ENCODE results near the gene ANGPTL5. TPM values are rescaled to one million over a fixed set of nuclear protein-coding genes. Genes with fewer than 3 reads are reported as not detected.

Gene ANGPTL5
- total RNA-seq, 1 donor from 2014 or later, result not detected

- no peak for TF ChIP-seq CTCF (IDR thresholded peaks at IDR 0.05; ENCODE audit: insufficient read depth, low read length, poor library complexity, severe bottlenecking)
- no peak for DNase-seq (ENCODE audit: low read depth)
- Histone ChIP-seq H3K27me3 (ENCODE audit: control insufficient read depth, insufficient read depth, low read length) (no peaks in the 10 kb centered on the region), H3K4me3 (ENCODE audit: low read depth, low read length) (no peak overlapping the region), H3K36me3 (ENCODE audit: control insufficient read depth, insufficient read depth, low read length) (no peaks in the 10 kb centered on the region)
These were observed 29.1 kb upstream of the ANGPTL5 start for GRCh38 chr11:101945448-101945847.

DNA sequence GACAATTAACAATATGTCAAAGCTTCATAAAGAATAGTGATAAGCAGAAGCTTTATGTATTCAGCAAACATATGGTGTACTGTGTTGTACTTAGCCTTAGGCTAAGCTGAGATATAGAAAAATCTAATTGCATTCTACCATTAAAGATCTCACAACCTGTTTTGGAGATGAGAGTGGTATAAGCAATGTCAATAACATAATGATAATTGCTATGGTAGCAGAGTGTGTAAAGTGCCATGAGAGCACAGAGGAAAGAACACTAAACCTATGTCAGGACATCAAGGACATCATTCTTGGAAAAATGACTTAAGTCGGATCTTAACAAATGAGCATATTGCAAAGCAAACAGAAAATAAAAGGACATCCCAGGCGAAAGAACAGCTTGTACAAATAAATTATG lies 28.6 kb upstream of the ANGPTL5 start:
- TF ChIP-seq CTCF (IDR thresholded peaks at IDR 0.05; ENCODE audit: insufficient read depth, low read length, poor library complexity, severe bottlenecking), result no peak
- H3K36me3 ChIP-seq (ENCODE audit: control insufficient read depth, insufficient read depth, low read length), result no peaks in the 10 kb centered on the region
- DNase-seq (ENCODE audit: low read depth), result no peak
- H3K27me3 ChIP-seq (ENCODE audit: control insufficient read depth, insufficient read depth, low read length), result no peaks in the 10 kb centered on the region
- no peak overlapping the region for H3K4me3 ChIP-seq (ENCODE audit: low read depth, low read length)

GRCh38 chr11:101940901-101941520 lies 24.7 kb upstream of the ANGPTL5 start:
- Histone ChIP-seq H3K4me3 (ENCODE audit: low read depth, low read length) (no peak overlapping the region), H3K27me3 (ENCODE audit: control insufficient read depth, insufficient read depth, low read length) (no peaks in the 10 kb centered on the region), H3K36me3 (ENCODE audit: control insufficient read depth, insufficient read depth, low read length) (no peaks in the 10 kb centered on the region)
- DNase-seq (ENCODE audit: low read depth), result no peak
- TF ChIP-seq CTCF (IDR thresholded peaks at IDR 0.05; ENCODE audit: insufficient read depth, low read length, poor library complexity, severe bottlenecking), result no peak

- no peaks in the 10 kb centered on the region for H3K27me3 ChIP-seq (ENCODE audit: control insufficient read depth, insufficient read depth, low read length)
- TF ChIP-seq CTCF (IDR thresholded peaks at IDR 0.05; ENCODE audit: insufficient read depth, low read length, poor library complexity, severe bottlenecking), result no peak
- DNase-seq (ENCODE audit: low read depth), result no peak
- no peak overlapping the region for H3K4me3 ChIP-seq (ENCODE audit: low read depth, low read length)
- no peaks in the 10 kb centered on the region for H3K36me3 ChIP-seq (ENCODE audit: control insufficient read depth, insufficient read depth, low read length)
These were observed 15.4 kb upstream of the ANGPTL5 start for GRCh38 chr11:101931692-101932091.

DNA sequence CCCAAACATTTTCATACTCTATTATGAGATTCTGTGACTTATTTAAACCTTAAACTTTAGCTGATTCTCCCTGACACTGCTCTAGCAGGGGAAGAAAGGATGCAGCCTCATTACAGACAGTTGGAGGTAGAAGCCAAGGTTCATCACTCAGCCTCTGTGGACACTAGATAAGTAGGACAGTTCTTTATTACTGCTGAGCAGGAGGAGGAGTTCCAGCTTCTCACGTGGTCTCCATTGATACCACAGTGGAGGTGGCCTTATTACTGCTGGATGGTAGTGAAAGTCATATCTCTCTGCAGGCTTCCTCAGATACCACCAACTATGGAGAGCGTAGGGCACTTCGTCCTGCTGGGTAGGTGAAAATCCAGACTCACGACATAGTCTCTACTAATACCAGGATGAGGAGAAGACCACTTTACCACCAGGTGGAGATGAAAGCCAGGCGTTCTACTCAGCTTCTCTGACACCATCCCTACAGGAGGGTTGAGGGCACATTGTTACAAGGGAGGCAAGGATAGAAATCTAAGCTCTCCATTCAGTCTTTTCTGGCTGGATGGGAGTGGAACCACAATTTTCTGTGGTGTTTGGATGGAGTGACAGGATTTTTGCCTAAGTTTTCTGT lies 13.1 kb upstream of the ANGPTL5 start:
- H3K4me3 ChIP-seq (ENCODE audit: low read depth, low read length), result no peak overlapping the region
- TF ChIP-seq CTCF (IDR thresholded peaks at IDR 0.05; ENCODE audit: insufficient read depth, low read length, poor library complexity, severe bottlenecking), result no peak
- H3K36me3 ChIP-seq (ENCODE audit: control insufficient read depth, insufficient read depth, low read length), result no peaks in the 10 kb centered on the region
- DNase-seq (ENCODE audit: low read depth), result no peak
- no peaks in the 10 kb centered on the region for H3K27me3 ChIP-seq (ENCODE audit: control insufficient read depth, insufficient read depth, low read length)

DNA sequence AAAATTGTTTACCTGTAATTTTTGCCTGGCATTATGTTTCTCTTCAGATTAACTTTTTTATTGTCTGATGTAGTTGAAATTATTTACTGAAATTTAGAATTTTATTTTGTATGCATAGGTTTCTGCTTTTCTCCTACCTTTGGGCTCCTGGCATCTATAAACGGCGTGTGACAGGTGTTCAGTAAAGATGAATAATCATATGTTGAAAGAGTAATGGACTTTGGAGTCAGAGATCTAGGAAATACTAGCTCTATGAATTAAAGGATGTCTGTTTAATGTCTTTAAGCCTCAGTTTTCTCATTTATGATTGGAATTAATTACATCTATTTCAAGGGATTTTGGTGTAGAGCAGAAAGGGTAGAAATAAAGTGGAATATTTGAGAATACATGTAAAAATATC lies 7.2 kb upstream of the ANGPTL5 start:
- Histone ChIP-seq H3K36me3 (ENCODE audit: control insufficient read depth, insufficient read depth, low read length) (no peaks in the 10 kb centered on the region), H3K4me3 (ENCODE audit: low read depth, low read length) (no peak overlapping the region), H3K27me3 (ENCODE audit: control insufficient read depth, insufficient read depth, low read length) (no peaks in the 10 kb centered on the region)
- TF ChIP-seq CTCF (IDR thresholded peaks at IDR 0.05; ENCODE audit: insufficient read depth, low read length, poor library complexity, severe bottlenecking), result no peak
- no peak for DNase-seq (ENCODE audit: low read depth)
